HG02763 (cell line): ENCODE measurements around the gene SLC24A3.
"Not testable (repeated sequence)": the region's sequence is repeated elsewhere in the genome, so short reads cannot be mapped to it uniquely, and the experiment has no call there.

ENCODE experiments used
- ATAC-seq: cut with Tn5 transposase; IDR thresholded peaks from one replicate; pipeline ENCODE4 v1.9.1; 2021; ENCODE audit warnings: mild to moderate bottlenecking, moderate library complexity; ENCODE audit not compliant: unreplicated experiment

Gene SLC24A3

GRCh38 chr20:19754201-19754600, 541.8 kb downstream of the SLC24A3 start:
- ATAC-seq = not testable (repeated sequence)

DNA sequence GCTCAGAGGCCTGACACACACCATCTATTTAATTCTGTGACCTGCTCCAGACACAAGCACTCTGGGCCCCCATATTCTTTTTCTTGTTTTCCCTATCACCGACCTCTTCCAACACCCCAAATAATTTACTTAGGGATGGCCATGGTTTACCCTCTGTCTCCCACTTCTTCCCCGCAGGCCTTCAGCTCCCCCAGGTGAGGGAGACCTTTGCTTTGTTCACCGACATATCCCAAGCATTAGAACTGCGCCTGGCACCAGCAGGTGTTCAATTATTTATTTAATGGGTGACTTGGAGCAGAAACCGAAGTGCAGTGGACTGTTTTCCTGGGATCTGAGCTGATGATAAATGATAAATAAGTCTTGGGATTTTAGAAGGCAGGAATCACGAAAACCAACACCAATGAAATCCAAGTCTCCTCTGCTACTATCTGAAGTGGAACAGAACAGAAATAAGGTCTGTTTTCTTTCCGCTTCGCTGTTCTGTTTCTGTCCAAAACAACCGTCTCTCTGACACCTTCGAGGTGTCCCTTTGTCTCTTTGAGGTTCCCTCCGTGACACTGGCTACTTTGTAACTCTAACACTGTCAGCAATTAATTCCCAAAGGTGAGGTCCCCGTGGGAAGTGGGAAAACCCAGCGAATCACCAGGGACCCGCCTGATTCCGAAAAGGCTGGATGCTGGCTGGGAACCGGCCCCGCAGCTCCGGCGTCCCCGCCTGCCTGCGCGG, 544.5 kb downstream of the SLC24A3 start:
- no peak for ATAC-seq

GRCh38 chr20:19757487-19758132, 545.2 kb downstream of the SLC24A3 start:
- no peak for ATAC-seq

- no peak for ATAC-seq
Measured at GRCh38 chr20:19758133-19758500, 545.7 kb downstream of the SLC24A3 start, which contains the start of gene RIN2. TSS of gene RIN2 (plus strand) at chr20:19758258. CDS start at chr20:19889602, 131,344 bp downstream.

DNA sequence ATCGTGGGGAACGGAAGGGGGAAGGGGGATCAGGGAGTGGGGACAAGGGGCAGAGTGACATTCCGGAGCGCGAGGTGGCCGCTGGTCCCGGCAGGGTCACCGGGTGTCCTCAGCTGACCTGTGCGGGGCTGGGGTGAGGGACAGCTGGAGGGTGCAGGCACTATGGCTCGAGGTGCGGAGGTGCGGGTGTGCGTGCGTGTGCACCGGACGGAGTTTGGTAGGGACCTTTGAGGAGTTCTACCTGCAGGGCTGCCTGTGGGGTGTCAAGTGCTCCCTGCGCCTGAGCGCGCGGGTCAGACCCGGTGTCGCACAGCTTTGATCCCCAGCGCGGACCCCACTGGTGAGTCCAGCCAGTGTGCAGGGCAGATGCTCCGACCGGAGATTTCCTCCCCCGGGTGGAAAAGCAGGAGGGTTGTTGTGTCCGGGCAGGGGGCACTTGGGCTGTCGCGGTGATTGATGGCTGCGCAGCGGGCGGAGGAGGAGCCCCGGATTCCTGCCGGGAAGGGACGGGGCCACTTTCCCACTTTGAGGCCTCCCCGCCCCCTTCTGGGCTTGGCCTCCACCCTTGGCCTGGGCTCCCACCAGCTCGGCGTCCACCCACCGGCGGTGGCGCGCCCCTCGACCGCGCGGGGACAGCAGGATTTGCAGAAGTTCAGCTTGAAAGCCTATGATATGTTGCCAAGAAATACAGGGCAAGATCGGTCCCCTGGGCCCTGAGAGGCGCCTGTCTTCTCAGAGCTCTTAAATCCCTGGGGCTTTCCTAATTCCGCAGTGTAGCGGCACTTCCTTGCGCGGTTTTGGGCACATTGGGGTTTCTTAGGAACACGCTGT, 546.3 kb downstream of the SLC24A3 start:
- no peak for ATAC-seq

DNA sequence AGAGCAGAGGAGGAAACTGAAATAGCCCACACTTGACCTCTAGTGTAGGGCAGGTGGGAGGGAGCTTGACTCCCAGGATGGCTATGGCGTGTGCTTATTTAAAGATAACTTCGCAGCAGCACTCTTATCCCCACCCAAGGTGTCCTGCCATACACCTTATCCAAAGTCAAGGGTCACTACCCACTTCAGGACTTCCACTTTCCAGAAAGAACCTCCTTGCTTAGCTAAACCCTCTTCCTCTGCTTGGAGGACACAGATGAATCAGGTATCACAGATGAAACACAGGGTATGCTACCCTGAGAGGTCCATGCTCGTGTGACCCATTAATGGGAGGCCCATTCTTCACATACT, 547.9 kb downstream of the SLC24A3 start:
- ATAC-seq = no peak

DNA sequence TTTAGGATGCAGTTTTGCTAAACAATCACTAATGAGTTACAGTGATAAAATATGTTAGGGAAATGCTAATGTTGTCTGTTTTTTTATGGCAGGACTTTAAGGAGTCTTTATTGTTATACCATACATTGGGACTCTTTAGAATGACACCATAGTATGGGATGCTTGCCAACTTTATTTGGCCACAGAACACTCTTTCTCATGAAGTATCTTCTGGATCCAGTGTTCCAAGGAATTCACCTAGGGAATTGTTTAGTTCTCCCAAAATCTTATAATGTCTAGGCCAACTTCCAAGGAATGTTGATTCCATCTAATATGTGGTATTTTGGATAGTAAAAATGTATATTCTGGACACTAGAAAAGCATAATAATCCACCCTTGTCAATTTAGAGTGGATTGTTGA, 548.9 kb downstream of the SLC24A3 start:
- ATAC-seq = no peak

GRCh38 chr20:19761841-19762240, 549.4 kb downstream of the SLC24A3 start:
- ATAC-seq = no peak

GRCh38 chr20:19764207-19764606, 551.8 kb downstream of the SLC24A3 start:
- ATAC-seq = no peak

DNA sequence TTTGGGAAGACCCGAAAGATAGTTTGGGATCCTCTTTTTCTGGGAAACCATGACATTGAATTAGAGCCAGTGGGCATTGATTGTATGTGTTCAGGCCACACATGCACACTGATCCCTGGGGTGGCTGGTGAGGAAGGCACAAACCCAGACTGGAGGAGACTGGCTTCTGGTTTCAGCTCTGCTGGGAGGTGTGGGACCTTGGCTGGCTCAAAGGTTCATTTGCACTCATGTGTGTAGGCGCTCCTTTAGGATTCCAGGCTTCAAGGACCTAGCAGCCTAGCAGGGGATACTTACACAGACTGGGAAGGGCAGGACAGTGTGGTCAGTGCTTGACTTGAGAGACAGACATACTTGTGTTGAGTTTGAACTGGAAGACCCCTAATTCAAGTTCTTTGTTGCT, 552.8 kb downstream of the SLC24A3 start:
- no peak for ATAC-seq

DNA sequence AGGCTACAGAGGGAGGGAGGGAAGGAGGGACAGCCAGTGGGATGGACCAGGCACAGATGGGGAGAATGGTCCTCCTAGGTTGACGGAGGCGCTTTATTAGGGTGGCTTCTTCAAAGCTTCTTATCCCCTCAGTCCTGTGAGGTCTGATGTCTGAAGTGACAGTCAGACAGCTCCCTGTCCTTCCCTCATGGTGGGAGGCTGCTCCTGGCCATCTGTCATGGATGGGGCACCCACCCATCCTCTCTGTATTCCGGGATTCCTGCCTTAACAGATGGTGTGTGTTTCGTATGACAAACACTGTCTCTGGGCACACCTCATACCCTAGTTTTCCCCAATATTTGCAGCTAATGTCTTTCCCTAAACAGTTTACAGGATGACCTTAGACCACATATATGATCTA, 553.5 kb downstream of the SLC24A3 start:
- no peak for ATAC-seq

GRCh38 chr20:19767070-19767469, 554.6 kb downstream of the SLC24A3 start:
- no peak for ATAC-seq

GRCh38 chr20:19768325-19768842, 555.9 kb downstream of the SLC24A3 start:
- no peak for ATAC-seq

DNA sequence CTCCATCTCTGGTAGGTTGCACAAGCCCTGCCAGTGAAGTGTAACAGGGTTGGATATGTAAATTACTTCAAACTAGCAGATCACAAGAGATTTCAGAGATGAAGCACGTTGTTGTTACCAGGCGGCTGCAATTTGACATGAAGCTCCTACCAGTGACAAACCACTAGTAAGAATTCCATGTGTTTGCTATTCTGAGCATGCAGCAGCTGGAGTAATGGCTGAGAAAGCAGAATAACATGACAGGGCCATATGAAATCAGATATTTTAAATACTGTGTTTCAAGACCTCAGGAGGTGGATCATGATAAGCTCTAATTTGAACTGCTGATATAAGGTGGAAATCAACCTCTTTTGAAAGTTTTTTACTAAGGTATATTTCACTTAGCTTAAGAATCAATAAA, 557.1 kb downstream of the SLC24A3 start:
- ATAC-seq = no peak

GRCh38 chr20:19770375-19770774, 557.9 kb downstream of the SLC24A3 start:
- no peak for ATAC-seq

GRCh38 chr20:19771031-19771430, 558.6 kb downstream of the SLC24A3 start:
- no peak for ATAC-seq
